Ishikawa (cell line): ENCODE measurements around the gene BCCIP.

Source experiments
- CEBPB ChIP-seq: IDR thresholded peaks from 2 replicates; pipeline ENCODE4 v1.6.1; 2012
- CREB1 ChIP-seq: IDR thresholded peaks from 2 replicates; pipeline ENCODE4 v1.6.1; 2012; ENCODE audit warnings: low read depth
- EGR1 ChIP-seq: IDR thresholded peaks from 2 replicates; pipeline ENCODE4 v1.6.1; 2012
- EP300 ChIP-seq: IDR thresholded peaks from 2 replicates; pipeline ENCODE4 v1.6.1; 2012; ENCODE audit warnings: borderline replicate concordance
- FOXM1 ChIP-seq: IDR thresholded peaks from 2 replicates; pipeline ENCODE4 v1.6.1; 2012; ENCODE audit warnings: low read depth, borderline replicate concordance
- MAX ChIP-seq: IDR thresholded peaks from 2 replicates; pipeline ENCODE4 v1.6.1; 2012
- NFIC ChIP-seq: IDR thresholded peaks from 2 replicates; pipeline ENCODE4 v1.6.1; 2012
- RAD21 ChIP-seq: IDR thresholded peaks from 2 replicates; pipeline ENCODE4 v1.6.1; 2012; ENCODE audit warnings: low read depth
- REST ChIP-seq: IDR thresholded peaks from 2 replicates; pipeline ENCODE4 v1.6.1; 2012; ENCODE audit warnings: low read depth, mild to moderate bottlenecking
- TAF1 ChIP-seq: IDR thresholded peaks from 2 replicates; pipeline ENCODE4 v1.6.1; 2012; ENCODE audit warnings: low read depth, mild to moderate bottlenecking
- TCF12 ChIP-seq: IDR thresholded peaks from 2 replicates; pipeline ENCODE4 v1.6.1; 2012; ENCODE audit warnings: low read depth
- TEAD4 ChIP-seq: IDR thresholded peaks from 2 replicates; pipeline ENCODE4 v1.6.1; 2012
- USF1 ChIP-seq: IDR thresholded peaks from 2 replicates; pipeline ENCODE4 v1.6.1; 2012
- YY1 ChIP-seq: IDR thresholded peaks from 2 replicates; pipeline ENCODE4 v1.6.1; 2012; ENCODE audit warnings: low read depth
- ZBTB7A ChIP-seq: IDR thresholded peaks from 2 replicates; pipeline ENCODE4 v1.6.1; 2012; ENCODE audit warnings: low read depth

BCCIP gene

GRCh38 chr10:125797424-125797823, 25.9 kb upstream of the BCCIP start:
- TF ChIP-seq RAD21 (no peak), ZBTB7A (no peak), CEBPB (no peak), NFIC (no peak), REST (no peak), MAX (no peak), FOXM1 (no peak), YY1 (no peak), CREB1 (no peak), TEAD4 (no peak), USF1 (no peak)

- TF ChIP-seq USF1 (no peak), ZBTB7A (no peak)
These were observed 25.2 kb upstream of the BCCIP start for GRCh38 chr10:125797994-125798662.

GRCh38 chr10:125799451-125800182, 23.7 kb upstream of the BCCIP start:
- TF ChIP-seq EP300 (no peak), CREB1 (no peak), MAX (no peak), CEBPB (no peak), TCF12 (no peak), EGR1 (no peak), TAF1 (no peak), ZBTB7A (no peak), TEAD4 (no peak), RAD21 (no peak), NFIC (no peak), USF1 (no peak), FOXM1 (no peak), REST (no peak), YY1 (no peak)

- no peak for TF ChIP-seq USF1
- TF ChIP-seq FOXM1, result no peak
- TF ChIP-seq ZBTB7A, result no peak
- no peak for TF ChIP-seq TCF12
- TF ChIP-seq CEBPB, result no peak
- TF ChIP-seq NFIC, result no peak
- TF ChIP-seq REST, result no peak
- no peak for TF ChIP-seq TEAD4
- no peak for TF ChIP-seq MAX
- TF ChIP-seq YY1, result no peak
These were observed 21.8 kb upstream of the BCCIP start for GRCh38 chr10:125801574-125801973.
